HG02763 (cell line): Measurements from ENCODE around the gene GPATCH4.

Experiments used
- ATAC-seq: cut with Tn5 transposase; IDR thresholded peaks from one replicate; pipeline ENCODE4 v1.9.1; 2021; ENCODE audit warnings: mild to moderate bottlenecking, moderate library complexity; ENCODE audit not compliant: unreplicated experiment

GPATCH4 gene

GRCh38 chr1:156551066-156551643 lies 50.1 kb downstream of the GPATCH4 start:
- no peak for ATAC-seq

GRCh38 chr1:156550346-156550745 lies 50.9 kb downstream of the GPATCH4 start:
- ATAC-seq, result no peak

- ATAC-seq, result no peak
Measured at GRCh38 chr1:156549831-156550230, 51.4 kb downstream of the GPATCH4 start.

- no peak for ATAC-seq
Measured at GRCh38 chr1:156549390-156549789, 51.9 kb downstream of the GPATCH4 start.

GRCh38 chr1:156547982-156548381 lies 53.3 kb downstream of the GPATCH4 start:
- ATAC-seq, result no peak

DNA sequence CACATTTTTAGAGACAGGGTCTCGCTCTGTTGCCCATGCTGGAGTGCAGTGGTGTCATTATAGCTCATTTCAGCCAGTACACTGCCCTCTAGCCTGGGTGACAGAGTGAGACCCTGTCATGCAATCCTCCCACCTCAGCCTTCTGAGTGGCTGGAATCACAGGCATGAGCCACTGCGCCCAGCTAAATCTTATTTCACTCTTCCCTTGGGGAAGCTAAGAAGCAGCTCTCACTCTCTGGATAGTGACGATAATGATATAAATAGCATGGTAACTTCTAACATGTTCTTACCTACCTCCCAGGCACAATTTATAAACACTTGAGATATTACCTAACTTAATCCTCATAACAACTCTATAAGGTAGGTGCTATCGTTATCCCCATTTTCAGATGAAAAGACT lies 53.8 kb downstream of the GPATCH4 start:
- no peak for ATAC-seq

DNA sequence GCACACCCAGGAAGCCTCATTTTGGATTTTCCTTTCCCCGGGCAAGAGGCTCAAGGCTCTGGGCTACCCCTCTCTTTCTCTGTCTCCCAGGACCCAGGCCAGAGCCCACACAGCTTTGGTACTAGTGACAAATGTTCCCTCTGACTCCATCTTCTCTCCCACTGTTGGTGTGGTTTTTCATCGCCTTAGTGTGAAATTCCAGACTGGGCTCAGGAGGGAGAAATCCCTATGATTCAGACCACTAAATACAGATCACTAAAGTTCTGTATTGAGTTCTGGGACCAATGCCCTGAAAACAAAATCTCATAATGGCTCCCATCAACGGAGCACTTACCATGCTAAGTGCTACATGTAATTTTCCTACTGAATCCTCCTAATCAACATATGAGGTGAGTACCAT lies 55.0 kb downstream of the GPATCH4 start:
- no peak for ATAC-seq

DNA sequence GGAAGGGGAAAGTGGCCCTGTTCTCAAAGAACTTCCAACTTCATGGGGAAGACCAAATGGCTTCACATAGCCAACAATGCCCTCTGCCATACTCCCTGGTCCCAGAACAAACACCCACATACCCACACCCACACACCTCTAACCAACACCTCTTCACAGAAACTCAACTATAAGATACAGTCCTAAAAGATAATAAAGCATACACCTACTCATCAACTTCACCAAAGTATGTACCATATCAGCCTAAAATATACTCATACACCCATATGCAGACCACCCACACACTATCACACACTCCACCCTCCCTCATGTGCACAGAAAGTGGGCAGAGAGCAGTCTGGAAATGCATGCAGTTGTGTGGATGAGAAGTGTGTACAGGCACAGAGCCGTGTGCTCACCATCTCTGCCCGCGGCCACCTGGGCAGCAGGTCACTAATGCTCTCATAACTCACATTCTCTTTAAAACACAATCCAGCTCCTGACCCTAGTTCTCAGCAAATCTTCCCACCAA lies 56.6 kb downstream of the GPATCH4 start:
- ATAC-seq, result no peak
